GM06990 (cell line): ENCODE measurements around the gene TCAF1.
"Not testable (repeated sequence)": the region's sequence is repeated elsewhere in the genome, so short reads cannot be mapped to it uniquely, and the experiment has no call there.

Source experiments
- DNase-seq: peaks from one replicate; pipeline ENCODE4 v3.0.0-alpha.2; 2011; ENCODE audit not compliant: insufficient read length; ENCODE audit errors: extremely low read depth
- H3K27me3 ChIP-seq: replicated peaks from 2 replicates; pipeline ENCODE4 v1.6.0; 2011; ENCODE audit warnings: low read length; ENCODE audit not compliant: control insufficient read depth, insufficient read depth
- H3K36me3 ChIP-seq: 2 replicates; pipeline ENCODE4 v1.5.1; 2011; ENCODE audit warnings: low read length; ENCODE audit not compliant: control insufficient read depth, insufficient read depth
- H3K4me3 ChIP-seq: replicated peaks from 2 replicates; pipeline ENCODE4 v1.5.1; 2011; ENCODE audit warnings: low read depth, mild to moderate bottlenecking, control low read depth, low read length
- CTCF ChIP-seq: IDR thresholded peaks from 2 replicates; pipeline ENCODE4 v1.5.1; 2011; ENCODE audit warnings: low read length, control low read depth, mild to moderate bottlenecking, inconsistent platforms; ENCODE audit not compliant: insufficient read depth, poor library complexity, severe bottlenecking

The TCAF1 gene

GRCh38 chr7:143882020-143882603 is 19.9 kb downstream of the TCAF1 start:
- Histone ChIP-seq H3K36me3 (no peaks in the 10 kb centered on the region), H3K27me3 (no peaks in the 10 kb centered on the region; the same call in 1 of the 2 replicates), H3K4me3 (no peak overlapping the region)
- no peak for DNase-seq
- TF ChIP-seq CTCF = no peak

- TF ChIP-seq CTCF = no peak
- DNase-seq = no peak
Observed at GRCh38 chr7:143878884-143879283, 23.1 kb downstream of the TCAF1 start.

GRCh38 chr7:143877098-143877497 is 24.9 kb downstream of the TCAF1 start:
- H3K27me3 ChIP-seq = no peaks in the 10 kb centered on the region; the same call in 1 of the 2 replicates
- TF ChIP-seq CTCF = no peak
- H3K4me3 ChIP-seq = no peak overlapping the region
- no peaks in the 10 kb centered on the region; the same call in none of the 2 replicates for H3K36me3 ChIP-seq
- no peak for DNase-seq

More at GRCh38 chr7:143878884-143879283, 23.1 kb downstream of the TCAF1 start:
- no peak overlapping the region for H3K4me3 ChIP-seq
- H3K27me3 ChIP-seq = no peaks in the 10 kb centered on the region; the same call in 1 of the 2 replicates
- H3K36me3 ChIP-seq = no peaks in the 10 kb centered on the region; the same call in none of the 2 replicates

GRCh38 chr7:143876218-143876617 is 25.8 kb downstream of the TCAF1 start:
- TF ChIP-seq CTCF = no peak
- no peak overlapping the region for H3K4me3 ChIP-seq

GRCh38 chr7:143873242-143873641 is 28.7 kb downstream of the TCAF1 start:
- DNase-seq, H3K4me3 ChIP-seq, H3K36me3 ChIP-seq: not testable (repeated sequence)

More at GRCh38 chr7:143876218-143876617, 25.8 kb downstream of the TCAF1 start:
- Histone ChIP-seq H3K36me3 (no peaks in the 10 kb centered on the region; the same call in none of the 2 replicates), H3K27me3 (no peaks in the 10 kb centered on the region)
- DNase-seq = no peak

GRCh38 chr7:143871534-143871933 is 30.4 kb downstream of the TCAF1 start:
- H3K4me3 ChIP-seq, H3K27me3 ChIP-seq, DNase-seq, H3K36me3 ChIP-seq: not testable (repeated sequence)

More at GRCh38 chr7:143873242-143873641, 28.7 kb downstream of the TCAF1 start:
- H3K27me3 ChIP-seq = not testable (repeated sequence)

GRCh38 chr7:143857994-143858393 is 44.0 kb downstream of the TCAF1 start:
- not testable (repeated sequence) for H3K36me3 ChIP-seq, H3K27me3 ChIP-seq, H3K4me3 ChIP-seq, DNase-seq

GRCh38 chr7:143855443-143855842 is 46.5 kb downstream of the TCAF1 start:
- not testable (repeated sequence) for DNase-seq, H3K4me3 ChIP-seq, H3K27me3 ChIP-seq, H3K36me3 ChIP-seq
